Right hindlimb (tissue), 1 donor: ENCODE measurements around the gene NSA2.

Source experiments
- DNase-seq: peaks from one replicate; pipeline ENCODE4 v3.0.0-alpha.2; 2018

The NSA2 gene

GRCh38 chr5:74822288-74822687, 55.2 kb downstream of the NSA2 start:
- DNase-seq: no peak

- no peak for DNase-seq
Measured at GRCh38 chr5:74829413-74829812, 62.4 kb downstream of the NSA2 start.
